ENCODE measurements around the gene WDR6.

- TF ChIP-seq CTCF (conservative IDR thresholded peaks at IDR 0.05 in 1 of 2, IDR thresholded peaks at IDR 0.05 in 1 of 2; ENCODE audit: low read depth in 1 of 2, low read length in 2 of 2) = no peak
- TF ChIP-seq EZH2 (IDR thresholded peaks at IDR 0.05; ENCODE audit: low read length, missing control alignments) = no peak
Measured at GRCh38 chr3:48982686-48983085, 24.5 kb upstream of the WDR6 start.

All from fibroblast of lung (primary cell).